ENCODE measurements around the gene GLYR1.

Gene GLYR1

GRCh38 chr16:4801051-4801961 lies 45.8 kb downstream of the GLYR1 start:
- no peak for DNase-seq (ENCODE audit: low read depth, low spot score)
- in situ Hi-C loops (cut with HindIII; ENCODE audit: low sequenced_read_pairs): no loop called here
- TF ChIP-seq CTCF (IDR thresholded peaks at IDR 0.05; ENCODE audit: low read depth, low read length): no peak
- H3K4me3 ChIP-seq (ENCODE audit: low read depth, low read length): peak overlapping the region; percentile 63

- in situ Hi-C loops (cut with HindIII; ENCODE audit: low sequenced_read_pairs): no loop called here
- DNase-seq (ENCODE audit: low read depth, low spot score): no peak
- H3K4me3 ChIP-seq (ENCODE audit: low read depth, low read length): no peak overlapping the region
- TF ChIP-seq CTCF (IDR thresholded peaks at IDR 0.05; ENCODE audit: low read depth, low read length): no peak
Measured at GRCh38 chr16:4800290-4801041, 46.6 kb downstream of the GLYR1 start.

GRCh38 chr16:4799171-4799855 lies 47.8 kb downstream of the GLYR1 start:
- H3K4me3 ChIP-seq (ENCODE audit: low read depth, low read length): no peak overlapping the region
- DNase-seq (ENCODE audit: low read depth, low spot score): no peak
- TF ChIP-seq CTCF (IDR thresholded peaks at IDR 0.05; ENCODE audit: low read depth, low read length): no peak
- in situ Hi-C loops (cut with HindIII; ENCODE audit: low sequenced_read_pairs): no loop called here

- TF ChIP-seq CTCF (IDR thresholded peaks at IDR 0.05; ENCODE audit: low read depth, low read length): no peak
- DNase-seq (ENCODE audit: low read depth, low spot score): no peak
- no peak overlapping the region for H3K4me3 ChIP-seq (ENCODE audit: low read depth, low read length)
- in situ Hi-C loops (cut with HindIII; ENCODE audit: low sequenced_read_pairs): no loop called here
Measured at GRCh38 chr16:4798456-4798855, 48.6 kb downstream of the GLYR1 start.

DNA sequence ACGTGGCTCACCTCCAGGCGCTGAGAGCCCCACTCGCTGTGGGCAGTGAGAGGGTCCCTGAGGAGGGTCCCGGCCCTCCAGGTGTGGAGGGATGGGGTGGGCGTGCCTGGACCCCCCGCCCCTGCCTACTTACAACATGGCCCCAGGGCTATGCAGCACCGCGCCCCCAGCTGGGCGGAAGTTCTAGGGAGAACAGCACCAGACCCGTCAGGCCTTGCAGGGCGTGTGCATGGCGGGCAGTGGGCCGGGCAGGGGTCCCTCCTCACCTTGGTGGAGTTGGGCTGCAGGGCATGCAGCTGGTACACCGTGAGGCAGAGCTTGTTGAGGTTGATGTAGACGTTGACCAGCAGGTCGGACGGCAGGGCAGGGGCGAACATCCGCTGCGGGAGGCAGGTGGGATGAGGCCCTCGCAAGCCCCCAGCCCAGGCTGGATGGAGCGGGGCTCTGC lies 49.3 kb downstream of the GLYR1 start:
- TF ChIP-seq CTCF (IDR thresholded peaks at IDR 0.05; ENCODE audit: low read depth, low read length): no peak
- in situ Hi-C loops (cut with HindIII; ENCODE audit: low sequenced_read_pairs): no loop called here
- DNase-seq (ENCODE audit: low read depth, low spot score): no peak
- H3K4me3 ChIP-seq (ENCODE audit: low read depth, low read length): no peak overlapping the region

Measured in astrocyte of the spinal cord (primary cell).